CD8-positive, alpha-beta memory T cell (primary cell): ENCODE data around the gene AKAP6. TPM values are rescaled to one million over a fixed set of nuclear protein-coding genes. Genes with fewer than 3 reads are reported as not detected.

Experiments
- CTCF ChIA-PET: fragments of 350-600 bp; sonication (Branson Sonifier 250); formaldehyde crosslinking; loops from one replicate; lab custom pipeline; 2021; ENCODE audit warnings: antibody characterized with exemption; lab: Charles Lee
- POLR2A ChIA-PET: fragments of 350-600 bp; sonication (Branson Sonifier 250); formaldehyde crosslinking; loops from one replicate; lab custom pipeline; 2021; ENCODE audit warnings: antibody characterized with exemption; lab: Charles Lee
- DNase-seq, 5 donors: peaks; one replicate each; pipeline versions ENCODE4 v3.0.0 to v3.0.0-alpha.2; 2020 to 2022; ENCODE audit warnings: mixed read lengths in 1 of 5
- H3K27ac ChIP-seq: one replicate; pipeline ENCODE4 v1.7.0; 2013; ENCODE audit warnings: low read depth, mild to moderate bottlenecking, low read length, moderate library complexity
- H3K27me3 ChIP-seq: 2 replicates; pipeline ENCODE4 v1.7.0; 2013; ENCODE audit warnings: low read length, mild to moderate bottlenecking; ENCODE audit not compliant: insufficient read depth, poor library complexity, severe bottlenecking
- H3K36me3 ChIP-seq: 2 replicates; pipeline ENCODE4 v1.7.0; 2013; ENCODE audit warnings: mild to moderate bottlenecking, low read length, moderate library complexity; ENCODE audit not compliant: insufficient read depth
- H3K4me1 ChIP-seq: 2 replicates; pipeline ENCODE4 v1.7.0; 2013; ENCODE audit warnings: mild to moderate bottlenecking, low read length, moderate library complexity; ENCODE audit not compliant: insufficient read depth
- H3K4me3 ChIP-seq: 2 replicates; pipeline ENCODE4 v1.7.0; 2013; ENCODE audit warnings: mild to moderate bottlenecking, low read length
- H3K9me3 ChIP-seq: 2 replicates; pipeline ENCODE4 v1.7.0; 2013; ENCODE audit warnings: mild to moderate bottlenecking, low read length
- H3K27ac Mint-ChIP-seq, 8 donors: one replicate each; pipeline ENCODE4 v1.8.0; 2020 to 2021; ENCODE audit warnings: mixed read lengths in 8 of 8, mild to moderate bottlenecking in 6 of 8, inconsistent platforms in 3 of 8, moderate library complexity in 3 of 8
- H3K27me3 Mint-ChIP-seq, 2 donors: one replicate each; pipeline ENCODE4 v1.8.0; 2020 to 2021; ENCODE audit warnings: mixed read lengths in 2 of 2, mild to moderate bottlenecking in 1 of 2, moderate library complexity in 1 of 2
- H3K36me3 Mint-ChIP-seq, 3 donors: one replicate each; pipeline ENCODE4 v1.8.0; 2020 to 2021; ENCODE audit warnings: mixed read lengths in 3 of 3, inconsistent platforms in 1 of 3, mild to moderate bottlenecking in 1 of 3
- H3K4me1 Mint-ChIP-seq, 3 donors: one replicate each; pipeline ENCODE4 v1.8.0; 2020 to 2021; ENCODE audit warnings: mixed read lengths in 3 of 3, inconsistent platforms in 1 of 3, mild to moderate bottlenecking in 1 of 3
- H3K4me3 Mint-ChIP-seq, 7 donors: one replicate each; pipeline ENCODE4 v1.8.0; 2020 to 2021; ENCODE audit warnings: mixed read lengths in 7 of 7, mild to moderate bottlenecking in 6 of 7, moderate library complexity in 4 of 7, inconsistent platforms in 2 of 7
- H3K9me3 Mint-ChIP-seq, 5 donors: one replicate each; pipeline ENCODE4 v1.8.0; 2020 to 2022; ENCODE audit warnings: mixed read lengths in 5 of 5, mild to moderate bottlenecking in 3 of 5, moderate library complexity in 2 of 5, inconsistent platforms in 1 of 5
- polyA plus RNA-seq: library from polyadenylated mRNA; unstranded; fragments of 300-500 nt; fragmentation: Illumina TruSeq; gene quantifications from one replicate; pipeline ENCODE4 v1.2.3, GENCODE V29; 2021
- total RNA-seq, 2 experiments: library from RNA; stranded (reverse); gene quantifications; one replicate each; pipeline ENCODE4 v1.2.3, GENCODE V29; 2021

Gene AKAP6
- total and polyA plus RNA-seq, 3 experiments from 2014 or later: 0.49 to 1.5 (median 1.4) TPM

DNA sequence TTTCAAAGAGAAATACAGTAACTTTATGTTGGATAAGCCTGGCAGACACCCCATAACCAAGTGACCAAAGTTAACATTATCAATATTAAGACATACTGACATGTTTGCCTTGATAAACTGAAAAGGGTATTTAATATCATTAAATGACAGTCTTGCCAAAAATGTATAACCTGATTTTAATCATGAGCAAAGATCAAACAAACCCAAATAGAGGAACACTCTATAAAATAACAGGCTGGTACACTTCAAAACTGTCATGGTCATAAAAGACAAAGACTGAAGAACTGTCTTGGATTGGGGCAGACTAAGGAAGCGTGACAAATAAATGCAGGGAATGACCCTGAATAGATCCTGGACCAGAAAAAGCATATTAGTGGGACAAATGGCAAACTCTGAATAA lies 64.0 kb downstream of the AKAP6 start:
- ChIA-PET POLR2A (no interaction called here), CTCF (no interaction called here)
- Mint-ChIP-seq H3K9me3 (peaks cover 6 to 14% (median 10%) of the 10 kb centered on the region in 5 donors), H3K27me3 (peaks cover 4 to 14% of the 10 kb centered on the region in 2 donors), H3K4me1 (no peaks in the 10 kb centered on the region), H3K27ac (no peak overlapping the region), H3K4me3 (no peak overlapping the region), H3K36me3 (no peaks in the 10 kb centered on the region)
- no peak for DNase-seq
- no peaks in the 10 kb centered on the region for H3K4me1 ChIP-seq
- H3K4me3 ChIP-seq: no peak overlapping the region
- H3K36me3 ChIP-seq: no peaks in the 10 kb centered on the region
- no peaks in the 10 kb centered on the region for H3K9me3 ChIP-seq
- no peak overlapping the region for H3K27ac ChIP-seq
- no peaks in the 10 kb centered on the region for H3K27me3 ChIP-seq

GRCh38 chr14:32394038-32394437 lies 64.9 kb downstream of the AKAP6 start:
- Histone ChIP-seq H3K36me3 (no peaks in the 10 kb centered on the region), H3K27ac (no peak overlapping the region), H3K4me3 (no peak overlapping the region), H3K9me3 (no peaks in the 10 kb centered on the region), H3K4me1 (no peaks in the 10 kb centered on the region), H3K27me3 (no peaks in the 10 kb centered on the region)
- no peak overlapping the region for H3K4me3 Mint-ChIP-seq
- no peaks in the 10 kb centered on the region for H3K36me3 Mint-ChIP-seq
- H3K27me3 Mint-ChIP-seq: peaks cover 4 to 10% of the 10 kb centered on the region in 2 donors
- DNase-seq: no peak
- CTCF ChIA-PET: no interaction called here
- no peaks in the 10 kb centered on the region for H3K4me1 Mint-ChIP-seq
- H3K9me3 Mint-ChIP-seq: peaks cover 6 to 10% (median 9%) of the 10 kb centered on the region in 5 donors
- POLR2A ChIA-PET: no interaction called here
- H3K27ac Mint-ChIP-seq: no peak overlapping the region

DNA sequence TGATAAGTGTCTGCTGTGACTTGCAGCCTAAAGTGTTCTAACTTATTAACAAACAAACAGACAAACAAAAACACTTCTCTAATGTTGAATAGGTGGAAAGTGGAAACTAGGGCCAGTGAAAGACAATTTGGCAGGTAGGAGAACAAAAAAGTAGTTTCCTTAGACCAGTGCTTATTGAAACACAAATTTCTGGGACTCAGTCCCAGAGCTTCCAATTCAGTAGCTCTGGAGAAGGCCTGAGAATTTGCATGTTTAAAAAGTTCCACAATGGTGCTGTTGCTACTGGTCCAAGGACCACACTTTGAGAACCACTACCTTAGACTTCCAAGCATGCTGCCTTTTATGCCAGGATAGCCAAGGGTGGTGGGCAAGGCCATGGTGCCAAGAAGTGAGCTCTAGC lies 67.8 kb downstream of the AKAP6 start:
- no peaks in the 10 kb centered on the region for H3K9me3 Mint-ChIP-seq
- no peak for DNase-seq
- H3K4me1 ChIP-seq: no peaks in the 10 kb centered on the region
- H3K9me3 ChIP-seq: no peaks in the 10 kb centered on the region
- H3K4me3 Mint-ChIP-seq: no peak overlapping the region
- ChIA-PET CTCF (no interaction called here), POLR2A (no interaction called here)
- H3K27ac Mint-ChIP-seq: no peak overlapping the region
- H3K27me3 ChIP-seq: no peaks in the 10 kb centered on the region
- peaks cover 0 to 3% of the 10 kb centered on the region in 2 donors for H3K27me3 Mint-ChIP-seq
- H3K36me3 ChIP-seq: no peaks in the 10 kb centered on the region
- H3K27ac ChIP-seq: no peak overlapping the region
- H3K4me3 ChIP-seq: no peak overlapping the region
- H3K4me1 Mint-ChIP-seq: no peaks in the 10 kb centered on the region
- H3K36me3 Mint-ChIP-seq: no peaks in the 10 kb centered on the region

DNA sequence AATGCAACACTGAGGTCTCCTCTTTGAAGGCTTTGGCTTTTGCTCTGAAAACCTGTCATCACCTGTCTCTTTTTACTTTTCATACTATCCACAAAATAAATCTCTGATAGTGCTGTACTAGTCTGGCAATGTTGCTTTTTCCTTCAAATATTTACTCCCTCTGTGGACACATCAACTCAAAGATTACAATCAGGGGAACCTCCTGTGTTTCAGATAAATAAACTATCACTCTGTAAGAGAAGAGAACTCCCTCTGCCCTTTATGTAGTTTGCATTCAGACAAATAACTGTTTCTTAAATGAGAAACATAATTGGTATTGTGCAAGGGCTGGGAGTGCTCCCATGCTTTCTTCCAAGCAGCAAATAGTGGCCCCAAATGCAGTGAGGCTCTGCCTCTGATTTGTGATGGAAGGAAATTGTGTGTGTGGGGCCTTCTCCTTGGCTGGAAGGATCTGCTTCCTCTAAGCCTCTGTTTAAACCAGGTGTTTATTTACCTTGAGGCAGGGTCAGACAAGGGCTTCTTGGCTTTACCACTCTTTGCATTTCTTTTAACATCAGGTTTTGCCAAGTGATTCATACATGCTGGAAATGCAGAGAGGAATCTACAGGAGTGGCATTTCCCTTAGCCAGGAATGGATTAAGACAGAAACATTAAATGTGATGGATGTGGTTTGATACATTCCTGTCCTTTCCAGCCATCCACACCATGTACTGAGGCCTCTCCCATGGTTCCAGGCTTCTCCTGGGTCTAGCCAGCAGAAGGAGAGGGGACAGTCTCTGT lies 69.0 kb downstream of the AKAP6 start:
- no peak overlapping the region for H3K27ac ChIP-seq
- Mint-ChIP-seq H3K4me3 (no peak overlapping the region), H3K9me3 (no peaks in the 10 kb centered on the region), H3K27me3 (peaks cover 0 to 3% of the 10 kb centered on the region in 2 donors), H3K27ac (no peak overlapping the region), H3K4me1 (no peaks in the 10 kb centered on the region), H3K36me3 (no peaks in the 10 kb centered on the region)
- H3K27me3 ChIP-seq: no peaks in the 10 kb centered on the region
- no peaks in the 10 kb centered on the region for H3K36me3 ChIP-seq
- DNase-seq: no peak
- POLR2A ChIA-PET: no interaction called here
- no peak overlapping the region for H3K4me3 ChIP-seq
- H3K9me3 ChIP-seq: no peaks in the 10 kb centered on the region
- CTCF ChIA-PET: no interaction called here
- no peaks in the 10 kb centered on the region for H3K4me1 ChIP-seq

GRCh38 chr14:32399920-32400319 lies 70.8 kb downstream of the AKAP6 start:
- Mint-ChIP-seq H3K27ac (no peak overlapping the region), H3K4me3 (no peak overlapping the region), H3K4me1 (no peaks in the 10 kb centered on the region), H3K27me3 (no peaks in the 10 kb centered on the region), H3K9me3 (no peaks in the 10 kb centered on the region), H3K36me3 (no peaks in the 10 kb centered on the region)
- Histone ChIP-seq H3K27me3 (no peaks in the 10 kb centered on the region), H3K36me3 (no peaks in the 10 kb centered on the region), H3K9me3 (no peaks in the 10 kb centered on the region), H3K4me1 (no peaks in the 10 kb centered on the region), H3K4me3 (no peak overlapping the region), H3K27ac (no peak overlapping the region)
- ChIA-PET CTCF (no interaction called here), POLR2A (no interaction called here)
- DNase-seq: no peak

GRCh38 chr14:32400480-32400879 lies 71.4 kb downstream of the AKAP6 start:
- DNase-seq: no peak
- no peak overlapping the region for H3K27ac Mint-ChIP-seq
- POLR2A ChIA-PET: no interaction called here
- Histone ChIP-seq H3K9me3 (no peaks in the 10 kb centered on the region), H3K4me1 (no peaks in the 10 kb centered on the region), H3K36me3 (no peaks in the 10 kb centered on the region), H3K27ac (no peak overlapping the region), H3K27me3 (no peaks in the 10 kb centered on the region), H3K4me3 (no peak overlapping the region)
- H3K27me3 Mint-ChIP-seq: no peaks in the 10 kb centered on the region
- no peaks in the 10 kb centered on the region for H3K36me3 Mint-ChIP-seq
- no peak overlapping the region for H3K4me3 Mint-ChIP-seq
- H3K4me1 Mint-ChIP-seq: no peaks in the 10 kb centered on the region
- CTCF ChIA-PET: no interaction called here
- H3K9me3 Mint-ChIP-seq: no peaks in the 10 kb centered on the region

DNA sequence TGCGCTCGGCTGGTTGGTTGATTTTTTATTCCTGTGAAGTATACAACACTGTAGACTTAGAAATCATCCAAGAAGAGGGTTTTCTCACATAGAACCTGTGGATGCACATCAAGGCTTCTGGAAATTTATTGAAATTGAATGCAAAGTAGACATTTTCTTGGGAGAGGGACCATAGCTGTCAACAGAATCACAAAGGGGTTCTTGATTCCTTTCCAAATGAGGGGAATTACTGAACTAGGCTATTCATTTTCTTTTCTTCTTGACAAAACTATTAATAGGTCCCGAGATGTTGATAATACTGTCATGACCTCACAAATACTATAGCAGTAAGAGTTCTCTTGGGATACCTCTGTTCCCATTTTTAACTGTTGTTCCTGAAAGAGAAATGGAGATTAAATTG lies 73.9 kb downstream of the AKAP6 start:
- H3K9me3 Mint-ChIP-seq: peaks cover 0 to 5% (median 0%) of the 10 kb centered on the region in 5 donors

GRCh38 chr14:32403688-32404087 lies 74.6 kb downstream of the AKAP6 start:
- Histone ChIP-seq H3K27ac (no peak overlapping the region), H3K36me3 (no peaks in the 10 kb centered on the region), H3K4me3 (no peak overlapping the region), H3K27me3 (no peaks in the 10 kb centered on the region), H3K9me3 (no peaks in the 10 kb centered on the region), H3K4me1 (no peaks in the 10 kb centered on the region)
- Mint-ChIP-seq H3K27me3 (no peaks in the 10 kb centered on the region), H3K36me3 (no peaks in the 10 kb centered on the region), H3K4me1 (no peaks in the 10 kb centered on the region), H3K27ac (no peak overlapping the region), H3K9me3 (peaks cover 0 to 5% (median 0%) of the 10 kb centered on the region in 5 donors), H3K4me3 (no peak overlapping the region)
- ChIA-PET CTCF (no interaction called here), POLR2A (no interaction called here)
- no peak for DNase-seq

More for the DNA sequence above, 73.9 kb downstream of the AKAP6 start:
- no peaks in the 10 kb centered on the region for H3K27me3 ChIP-seq
- H3K27ac Mint-ChIP-seq: no peak overlapping the region
- H3K4me3 ChIP-seq: no peak overlapping the region
- no peaks in the 10 kb centered on the region for H3K36me3 ChIP-seq
- no peaks in the 10 kb centered on the region for H3K27me3 Mint-ChIP-seq
- ChIA-PET POLR2A (no interaction called here), CTCF (interaction anchor here (0.6 kb wide), 1 partner anchor 1417 kb away, joined by 3 read pairs; no protein-coding TSS in a partner anchor)
- H3K27ac ChIP-seq: no peak overlapping the region
- no peaks in the 10 kb centered on the region for H3K36me3 Mint-ChIP-seq
- no peaks in the 10 kb centered on the region for H3K9me3 ChIP-seq
- DNase-seq: no peak
- H3K4me1 ChIP-seq: no peaks in the 10 kb centered on the region
- H3K4me3 Mint-ChIP-seq: no peak overlapping the region
- no peaks in the 10 kb centered on the region for H3K4me1 Mint-ChIP-seq
